Measurements from ENCODE around the gene RAD18.

GRCh38 chr3:8895829-8896228 is 67.4 kb downstream of the RAD18 start:
- TF ChIP-seq CTCF (IDR thresholded peaks at IDR 0.05) (no peak), POLR2A (IDR thresholded peaks at IDR 0.05) (no peak)
